SK-N-SH treated with all-trans-retinoic acid at 6 μM for 48 hours (cell line): ENCODE results near the gene SERPINB6.
"Not testable (repeated sequence)": the region's sequence is repeated elsewhere in the genome, so short reads cannot be mapped to it uniquely, and the experiment has no call there.

Source experiments
- ATAC-seq: fragments of 200-7000 bp; cut with Tn5 transposase; 3 replicates; pipeline ENCODE4 v1.9.1; 2020; ENCODE audit warnings: mild to moderate bottlenecking, moderate library complexity
- ARNTL ChIP-seq: fragments of 450-650 bp; formaldehyde crosslinking; IDR thresholded peaks from 2 replicates; pipeline ENCODE4 v1.5.0; 2020; ENCODE audit warnings: low read depth, mild to moderate bottlenecking, moderate library complexity, borderline replicate concordance
- CSDC2 ChIP-seq: fragments of 250-450 bp; sonication (Bioruptor Pico); IDR thresholded peaks from 2 replicates; pipeline ENCODE4 v1.5.0; 2020; ENCODE audit warnings: mild to moderate bottlenecking, moderate library complexity
- ESRRG ChIP-seq: fragments of 250-450 bp; sonication (Bioruptor Pico); IDR thresholded peaks from 2 replicates; pipeline ENCODE4 v1.6.1; 2021; ENCODE audit warnings: mild to moderate bottlenecking
- GLIS3 ChIP-seq: fragments of 250-450 bp; sonication (Bioruptor Pico); IDR thresholded peaks from 2 replicates; pipeline ENCODE4 v1.5.0; 2020; ENCODE audit warnings: mild to moderate bottlenecking, moderate library complexity
- ISL1 ChIP-seq: fragments of 250-450 bp; sonication (Bioruptor Pico); IDR thresholded peaks from 2 replicates; pipeline ENCODE4 v2.1.2; 2022; ENCODE audit warnings: mild to moderate bottlenecking, moderate library complexity
- OSR1 ChIP-seq: fragments of 250-450 bp; sonication (Bioruptor Pico); IDR thresholded peaks from 2 replicates; pipeline ENCODE4 v1.8.0; 2022; ENCODE audit warnings: moderate library complexity, mild to moderate bottlenecking, inconsistent platforms
- PPARA ChIP-seq: fragments of 250-450 bp; sonication (Bioruptor Pico); IDR thresholded peaks from 2 replicates; pipeline ENCODE4 v1.5.0; 2020; ENCODE audit warnings: mild to moderate bottlenecking, borderline replicate concordance
- RARB ChIP-seq: fragments of 250-450 bp; sonication (Bioruptor Pico); IDR thresholded peaks from 2 replicates; pipeline ENCODE4 v1.8.0; 2021; ENCODE audit warnings: mild to moderate bottlenecking, moderate library complexity
- SNAI2 ChIP-seq: fragments of 250-450 bp; sonication (Bioruptor Pico); IDR thresholded peaks from 2 replicates; pipeline ENCODE4 v1.5.0; 2020; ENCODE audit warnings: mild to moderate bottlenecking, moderate library complexity
- TCF4 ChIP-seq: fragments of 250-450 bp; sonication (Bioruptor Pico); IDR thresholded peaks from 2 replicates; pipeline ENCODE4 v1.8.0; 2021; ENCODE audit warnings: mild to moderate bottlenecking, moderate library complexity, borderline replicate concordance
- ZC3H10 ChIP-seq: fragments of 250-450 bp; sonication (Bioruptor Pico); IDR thresholded peaks from 2 replicates; pipeline ENCODE4 v1.5.1; 2021; ENCODE audit warnings: mild to moderate bottlenecking, moderate library complexity
- ZFP3 ChIP-seq: fragments of 250-450 bp; sonication (Bioruptor Pico); IDR thresholded peaks from 2 replicates; pipeline ENCODE4 v1.5.0; 2020; ENCODE audit warnings: mild to moderate bottlenecking, moderate library complexity
- ZNF565 ChIP-seq: fragments of 450-650 bp; formaldehyde crosslinking; conservative IDR thresholded peaks from 2 replicates; pipeline ENCODE4 v1.5.0; 2020; ENCODE audit warnings: low read depth, mild to moderate bottlenecking, moderate library complexity
- ZNF8 ChIP-seq: fragments of 450-650 bp; formaldehyde crosslinking; IDR thresholded peaks from 2 replicates; pipeline ENCODE4 v1.5.0; 2020; ENCODE audit warnings: mild to moderate bottlenecking, moderate library complexity
- TF ChIP-seq, protein P1 (sequence below): fragments of 250-450 bp; sonication (Bioruptor Pico); IDR thresholded peaks from 2 replicates; pipeline ENCODE4 v1.5.1; 2020; ENCODE audit warnings: low read depth, mild to moderate bottlenecking, moderate library complexity
- TF ChIP-seq, protein P2 (sequence below): fragments of 250-450 bp; sonication (Bioruptor Pico); IDR thresholded peaks from 2 replicates; pipeline ENCODE4 v1.5.1; 2021; ENCODE audit warnings: mild to moderate bottlenecking, moderate library complexity
- TF ChIP-seq, protein P3 (sequence below): fragments of 250-450 bp; sonication (Bioruptor Pico); IDR thresholded peaks from 2 replicates; pipeline ENCODE4 v1.5.0; 2020; ENCODE audit warnings: mild to moderate bottlenecking, moderate library complexity
- TF ChIP-seq, protein P4 (sequence below): fragments of 250-450 bp; sonication (Bioruptor Pico); IDR thresholded peaks from 2 replicates; pipeline ENCODE4 v1.8.0; 2020; ENCODE audit warnings: mild to moderate bottlenecking, moderate library complexity, borderline replicate concordance
- TF ChIP-seq, protein P5 (sequence below): fragments of 250-450 bp; sonication (Bioruptor Pico); IDR thresholded peaks from 2 replicates; pipeline ENCODE4 v1.8.0; 2021; ENCODE audit warnings: low read depth, mild to moderate bottlenecking, moderate library complexity, borderline replicate concordance

Gene SERPINB6

DNA sequence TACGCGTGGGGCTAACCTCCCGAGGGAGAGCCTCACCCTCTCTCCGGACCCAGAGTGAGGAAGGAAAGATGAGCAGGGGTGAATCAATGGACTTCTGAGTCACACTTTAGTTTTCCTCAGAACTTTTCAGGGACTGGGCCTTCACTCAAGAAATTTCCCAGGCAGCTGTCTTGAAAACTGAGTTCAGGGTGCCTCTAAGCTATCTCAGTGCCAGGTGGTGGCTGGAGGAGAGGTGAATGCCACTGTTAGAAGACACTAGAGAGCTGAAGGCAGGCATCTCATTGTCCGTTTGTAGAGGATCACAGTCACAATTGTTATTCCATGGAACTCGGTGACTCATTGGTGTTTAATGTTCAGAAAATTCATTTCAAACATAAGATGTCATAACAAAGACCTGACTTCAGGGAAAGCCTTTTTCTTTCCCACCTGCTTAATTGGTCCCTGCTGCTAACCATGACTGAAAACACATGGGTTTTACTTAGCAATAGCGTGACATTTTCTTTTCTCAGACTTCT is 5.3 kb upstream of the SERPINB6 start:
- TF ChIP-seq OSR1 (CRISPR knock-in tag) (no peak), ESRRG (no peak), PPARA (CRISPR knock-in tag) (no peak), TCF4 (CRISPR knock-in tag) (no peak), SNAI2 (no peak), CSDC2 (CRISPR knock-in tag) (no peak), ZFP3 (no peak), ARNTL (CRISPR knock-in tag) (no peak)
- TF ChIP-seq, protein P1, sequence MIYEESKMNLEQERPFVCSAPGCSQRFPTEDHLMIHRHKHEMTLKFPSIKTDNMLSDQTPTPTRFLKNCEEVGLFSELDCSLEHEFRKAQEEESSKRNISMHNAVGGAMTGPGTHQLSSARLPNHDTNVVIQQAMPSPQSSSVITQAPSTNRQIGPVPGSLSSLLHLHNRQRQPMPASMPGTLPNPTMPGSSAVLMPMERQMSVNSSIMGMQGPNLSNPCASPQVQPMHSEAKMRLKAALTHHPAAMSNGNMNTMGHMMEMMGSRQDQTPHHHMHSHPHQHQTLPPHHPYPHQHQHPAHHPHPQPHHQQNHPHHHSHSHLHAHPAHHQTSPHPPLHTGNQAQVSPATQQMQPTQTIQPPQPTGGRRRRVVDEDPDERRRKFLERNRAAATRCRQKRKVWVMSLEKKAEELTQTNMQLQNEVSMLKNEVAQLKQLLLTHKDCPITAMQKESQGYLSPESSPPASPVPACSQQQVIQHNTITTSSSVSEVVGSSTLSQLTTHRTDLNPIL (CRISPR knock-in tag) = no peak
- TF ChIP-seq, protein P2, sequence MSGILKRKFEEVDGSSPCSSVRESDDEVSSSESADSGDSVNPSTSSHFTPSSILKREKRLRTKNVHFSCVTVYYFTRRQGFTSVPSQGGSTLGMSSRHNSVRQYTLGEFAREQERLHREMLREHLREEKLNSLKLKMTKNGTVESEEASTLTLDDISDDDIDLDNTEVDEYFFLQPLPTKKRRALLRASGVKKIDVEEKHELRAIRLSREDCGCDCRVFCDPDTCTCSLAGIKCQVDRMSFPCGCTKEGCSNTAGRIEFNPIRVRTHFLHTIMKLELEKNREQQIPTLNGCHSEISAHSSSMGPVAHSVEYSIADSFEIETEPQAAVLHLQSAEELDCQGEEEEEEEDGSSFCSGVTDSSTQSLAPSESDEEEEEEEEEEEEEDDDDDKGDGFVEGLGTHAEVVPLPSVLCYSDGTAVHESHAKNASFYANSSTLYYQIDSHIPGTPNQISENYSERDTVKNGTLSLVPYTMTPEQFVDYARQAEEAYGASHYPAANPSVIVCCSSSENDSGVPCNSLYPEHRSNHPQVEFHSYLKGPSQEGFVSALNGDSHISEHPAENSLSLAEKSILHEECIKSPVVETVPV (CRISPR knock-in tag) = no peak
- TF ChIP-seq, protein P3, sequence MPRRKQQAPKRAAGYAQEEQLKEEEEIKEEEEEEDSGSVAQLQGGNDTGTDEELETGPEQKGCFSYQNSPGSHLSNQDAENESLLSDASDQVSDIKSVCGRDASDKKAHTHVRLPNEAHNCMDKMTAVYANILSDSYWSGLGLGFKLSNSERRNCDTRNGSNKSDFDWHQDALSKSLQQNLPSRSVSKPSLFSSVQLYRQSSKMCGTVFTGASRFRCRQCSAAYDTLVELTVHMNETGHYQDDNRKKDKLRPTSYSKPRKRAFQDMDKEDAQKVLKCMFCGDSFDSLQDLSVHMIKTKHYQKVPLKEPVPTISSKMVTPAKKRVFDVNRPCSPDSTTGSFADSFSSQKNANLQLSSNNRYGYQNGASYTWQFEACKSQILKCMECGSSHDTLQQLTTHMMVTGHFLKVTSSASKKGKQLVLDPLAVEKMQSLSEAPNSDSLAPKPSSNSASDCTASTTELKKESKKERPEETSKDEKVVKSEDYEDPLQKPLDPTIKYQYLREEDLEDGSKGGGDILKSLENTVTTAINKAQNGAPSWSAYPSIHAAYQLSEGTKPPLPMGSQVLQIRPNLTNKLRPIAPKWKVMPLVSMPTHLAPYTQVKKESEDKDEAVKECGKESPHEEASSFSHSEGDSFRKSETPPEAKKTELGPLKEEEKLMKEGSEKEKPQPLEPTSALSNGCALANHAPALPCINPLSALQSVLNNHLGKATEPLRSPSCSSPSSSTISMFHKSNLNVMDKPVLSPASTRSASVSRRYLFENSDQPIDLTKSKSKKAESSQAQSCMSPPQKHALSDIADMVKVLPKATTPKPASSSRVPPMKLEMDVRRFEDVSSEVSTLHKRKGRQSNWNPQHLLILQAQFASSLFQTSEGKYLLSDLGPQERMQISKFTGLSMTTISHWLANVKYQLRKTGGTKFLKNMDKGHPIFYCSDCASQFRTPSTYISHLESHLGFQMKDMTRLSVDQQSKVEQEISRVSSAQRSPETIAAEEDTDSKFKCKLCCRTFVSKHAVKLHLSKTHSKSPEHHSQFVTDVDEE (CRISPR knock-in tag) = no peak
- TF ChIP-seq, all 23 proteins: peak for 0
- ATAC-seq = peak; percentile 67

DNA sequence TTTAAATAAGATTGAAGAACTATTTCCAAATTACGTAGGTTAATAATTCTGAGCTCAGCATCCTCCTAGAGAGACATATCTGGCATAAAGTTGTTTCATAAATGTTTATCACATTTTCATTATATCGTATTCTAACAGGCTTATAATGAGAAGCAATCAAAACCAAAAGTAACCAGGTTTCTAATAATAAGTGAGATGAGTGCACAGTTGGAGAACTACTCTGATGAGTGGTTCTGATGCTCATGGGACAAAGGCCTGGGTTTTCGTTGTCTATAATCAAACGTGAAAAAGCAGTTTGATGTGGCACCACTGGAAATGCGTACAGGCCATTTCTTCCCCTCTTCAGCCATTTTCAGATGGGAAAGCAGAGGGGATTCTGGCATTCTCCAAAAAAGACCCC is 4.7 kb upstream of the SERPINB6 start:
- TF ChIP-seq CSDC2 (CRISPR knock-in tag) (no peak), ZC3H10 (CRISPR knock-in tag) (no peak)
- TF ChIP-seq, protein P3 (CRISPR knock-in tag) = no peak
- ATAC-seq = no peak

DNA sequence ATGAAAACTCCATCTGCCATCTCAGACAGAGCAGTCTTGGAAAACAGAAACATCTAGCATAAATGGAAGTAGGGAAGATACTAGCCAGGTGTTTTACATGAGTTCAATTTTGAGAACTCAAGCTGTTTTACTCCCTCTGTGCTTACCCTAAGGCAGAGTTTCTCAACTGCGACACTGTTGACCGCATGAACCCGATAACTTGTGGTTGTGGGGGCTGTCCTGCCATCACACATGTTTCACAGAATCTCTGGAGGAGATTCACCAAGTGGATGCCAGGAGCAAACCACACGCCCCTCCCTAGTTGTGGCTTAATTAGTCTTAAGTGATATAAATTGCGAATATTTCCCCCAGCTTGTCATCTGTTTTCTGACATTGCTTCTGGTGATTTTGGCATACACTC is 2.3 kb upstream of the SERPINB6 start:
- ATAC-seq = no peak
- TF ChIP-seq SNAI2 = no peak
- TF ChIP-seq ZNF8 (CRISPR knock-in tag) = no peak
- no peak for TF ChIP-seq ISL1 (CRISPR knock-in tag)
- TF ChIP-seq CSDC2 (CRISPR knock-in tag) = no peak
- no peak for TF ChIP-seq PPARA (CRISPR knock-in tag)
- TF ChIP-seq OSR1 (CRISPR knock-in tag) = no peak
- TF ChIP-seq, protein P4, sequence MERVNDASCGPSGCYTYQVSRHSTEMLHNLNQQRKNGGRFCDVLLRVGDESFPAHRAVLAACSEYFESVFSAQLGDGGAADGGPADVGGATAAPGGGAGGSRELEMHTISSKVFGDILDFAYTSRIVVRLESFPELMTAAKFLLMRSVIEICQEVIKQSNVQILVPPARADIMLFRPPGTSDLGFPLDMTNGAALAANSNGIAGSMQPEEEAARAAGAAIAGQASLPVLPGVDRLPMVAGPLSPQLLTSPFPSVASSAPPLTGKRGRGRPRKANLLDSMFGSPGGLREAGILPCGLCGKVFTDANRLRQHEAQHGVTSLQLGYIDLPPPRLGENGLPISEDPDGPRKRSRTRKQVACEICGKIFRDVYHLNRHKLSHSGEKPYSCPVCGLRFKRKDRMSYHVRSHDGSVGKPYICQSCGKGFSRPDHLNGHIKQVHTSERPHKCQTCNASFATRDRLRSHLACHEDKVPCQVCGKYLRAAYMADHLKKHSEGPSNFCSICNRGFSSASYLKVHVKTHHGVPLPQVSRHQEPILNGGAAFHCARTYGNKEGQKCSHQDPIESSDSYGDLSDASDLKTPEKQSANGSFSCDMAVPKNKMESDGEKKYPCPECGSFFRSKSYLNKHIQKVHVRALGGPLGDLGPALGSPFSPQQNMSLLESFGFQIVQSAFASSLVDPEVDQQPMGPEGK (CRISPR knock-in tag) = no peak
- TF ChIP-seq ARNTL (CRISPR knock-in tag) = no peak
- TF ChIP-seq, protein P3 (CRISPR knock-in tag) = no peak
- no peak for TF ChIP-seq ZNF565
- TF ChIP-seq, protein P1 (CRISPR knock-in tag) = no peak
- TF ChIP-seq, protein P5, sequence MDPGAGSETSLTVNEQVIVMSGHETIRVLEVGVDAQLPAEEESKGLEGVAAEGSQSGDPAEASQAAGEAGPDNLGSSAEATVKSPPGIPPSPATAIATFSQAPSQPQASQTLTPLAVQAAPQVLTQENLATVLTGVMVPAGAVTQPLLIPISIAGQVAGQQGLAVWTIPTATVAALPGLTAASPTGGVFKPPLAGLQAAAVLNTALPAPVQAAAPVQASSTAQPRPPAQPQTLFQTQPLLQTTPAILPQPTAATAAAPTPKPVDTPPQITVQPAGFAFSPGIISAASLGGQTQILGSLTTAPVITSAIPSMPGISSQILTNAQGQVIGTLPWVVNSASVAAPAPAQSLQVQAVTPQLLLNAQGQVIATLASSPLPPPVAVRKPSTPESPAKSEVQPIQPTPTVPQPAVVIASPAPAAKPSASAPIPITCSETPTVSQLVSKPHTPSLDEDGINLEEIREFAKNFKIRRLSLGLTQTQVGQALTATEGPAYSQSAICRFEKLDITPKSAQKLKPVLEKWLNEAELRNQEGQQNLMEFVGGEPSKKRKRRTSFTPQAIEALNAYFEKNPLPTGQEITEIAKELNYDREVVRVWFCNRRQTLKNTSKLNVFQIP = no peak
- TF ChIP-seq RARB (CRISPR knock-in tag) = no peak
- no peak for TF ChIP-seq GLIS3
- no peak for TF ChIP-seq ESRRG
- TF ChIP-seq TCF4 (CRISPR knock-in tag) = no peak
- TF ChIP-seq, all 23 proteins: peak for 0

DNA sequence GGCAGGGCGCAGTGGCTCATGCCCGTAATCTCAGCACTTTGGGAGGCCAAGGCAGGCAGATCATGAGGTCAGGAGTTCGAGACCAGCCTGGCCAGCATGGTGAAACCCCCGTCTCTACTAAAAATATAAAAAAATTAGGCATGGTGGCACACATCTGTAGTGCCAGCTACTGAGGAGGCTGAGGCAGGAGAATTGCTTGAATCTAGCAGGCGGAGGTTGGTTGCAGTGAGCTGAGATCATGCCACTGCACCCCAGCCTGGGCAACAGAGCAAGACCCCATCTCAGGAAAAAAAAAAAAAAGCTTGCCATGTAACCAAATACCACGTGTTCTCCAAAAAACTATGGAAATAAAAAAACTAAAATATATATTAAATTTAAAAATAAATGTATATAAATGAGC is 1.8 kb upstream of the SERPINB6 start:
- ATAC-seq = not testable (repeated sequence)
